Activated CD8-positive, alpha-beta memory T cell treated with anti-CD3 and anti-CD28 coated beads, Interleukin-2, amount 50 U/mL, for 24 hours (primary cell): ENCODE data around the gene OR56A5.

Experiments
- DNase-seq: peaks from one replicate; pipeline ENCODE4 v3.0.0-alpha.2; 2020; ENCODE audit errors: extremely low read depth

OR56A5 gene

DNA sequence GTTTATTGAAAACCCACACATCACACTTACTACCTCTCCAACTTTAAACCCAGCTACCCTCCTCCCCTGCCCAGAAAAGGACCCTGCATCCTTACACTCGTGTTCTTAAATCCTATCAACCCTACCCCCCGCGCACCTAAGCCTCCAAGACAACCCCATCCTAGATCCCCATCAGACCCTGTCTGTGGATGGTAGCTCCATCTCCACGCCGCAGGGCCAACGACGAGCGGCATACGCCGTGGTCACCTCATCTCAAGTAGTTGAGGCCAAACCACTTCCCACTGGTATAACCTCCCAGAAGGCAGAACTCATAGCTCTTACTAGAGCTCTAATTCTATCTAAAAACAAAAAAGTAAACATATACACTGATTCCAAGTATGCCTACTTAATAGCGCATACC lies 35.6 kb downstream of the OR56A5 start:
- no peak for DNase-seq

DNA sequence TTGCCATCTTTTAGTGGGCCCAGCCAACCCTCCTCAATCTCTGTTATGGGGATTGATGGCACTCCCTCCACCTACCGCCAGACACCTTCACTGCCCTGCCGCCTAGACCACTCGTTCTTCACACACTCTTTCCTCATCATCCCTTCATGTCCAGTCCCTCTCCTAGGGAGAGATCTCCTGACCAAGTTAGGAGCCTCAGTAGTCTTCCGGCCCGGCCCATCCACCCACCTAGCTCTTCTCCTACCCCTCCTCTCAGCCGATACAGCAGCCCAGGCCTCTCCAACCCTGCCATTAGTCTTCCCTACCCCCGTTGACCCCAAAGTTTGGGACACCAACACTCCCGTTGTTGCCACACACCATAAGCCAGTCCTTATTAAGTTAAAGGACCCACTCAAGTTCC lies 37.2 kb downstream of the OR56A5 start:
- no peak for DNase-seq

DNA sequence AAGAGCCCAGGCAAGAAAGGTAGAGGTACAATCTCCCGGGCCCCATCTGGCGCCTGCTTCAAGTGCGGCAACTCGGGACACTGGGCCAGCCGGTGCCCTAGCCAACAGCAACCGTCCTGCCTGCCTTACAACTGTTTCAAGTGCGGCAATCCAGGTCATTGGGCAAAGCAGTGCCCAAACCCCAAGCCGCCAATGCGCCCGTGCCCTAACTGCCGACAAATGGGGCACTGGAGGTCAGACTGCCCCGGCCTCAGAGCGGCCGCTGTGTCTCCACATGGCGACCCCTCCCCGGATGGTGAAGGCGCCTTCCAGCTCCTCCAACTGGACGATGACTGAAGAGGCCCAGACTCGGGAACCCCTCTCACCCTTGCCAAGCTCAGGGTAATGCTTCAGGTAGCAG lies 37.7 kb downstream of the OR56A5 start:
- no peak for DNase-seq

GRCh38 chr11:5929571-5930368 lies 38.5 kb downstream of the OR56A5 start:
- DNase-seq: no peak

GRCh38 chr11:5928811-5929210 lies 39.5 kb downstream of the OR56A5 start:
- no peak for DNase-seq

GRCh38 chr11:5928271-5928670 lies 40.0 kb downstream of the OR56A5 start:
- DNase-seq: no peak

DNA sequence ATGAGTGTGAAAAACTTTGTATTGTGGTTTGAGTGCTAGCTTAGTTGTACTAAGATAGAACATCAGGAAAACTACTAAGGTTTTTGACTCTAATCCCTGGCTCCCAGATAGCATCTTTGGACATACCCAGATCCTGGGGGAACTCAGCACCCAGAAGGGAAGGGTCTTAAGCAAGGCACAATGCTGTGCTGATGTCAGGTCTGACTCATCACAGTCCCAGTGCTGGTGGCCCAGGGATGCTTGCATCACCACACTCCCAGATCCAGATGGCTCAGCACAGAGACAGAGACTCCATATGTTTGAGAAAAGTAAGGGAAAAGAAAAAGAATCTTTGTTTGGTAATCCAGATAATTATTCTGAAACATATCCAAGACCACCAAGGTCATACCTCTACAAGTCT lies 44.5 kb downstream of the OR56A5 start:
- DNase-seq: no peak

DNA sequence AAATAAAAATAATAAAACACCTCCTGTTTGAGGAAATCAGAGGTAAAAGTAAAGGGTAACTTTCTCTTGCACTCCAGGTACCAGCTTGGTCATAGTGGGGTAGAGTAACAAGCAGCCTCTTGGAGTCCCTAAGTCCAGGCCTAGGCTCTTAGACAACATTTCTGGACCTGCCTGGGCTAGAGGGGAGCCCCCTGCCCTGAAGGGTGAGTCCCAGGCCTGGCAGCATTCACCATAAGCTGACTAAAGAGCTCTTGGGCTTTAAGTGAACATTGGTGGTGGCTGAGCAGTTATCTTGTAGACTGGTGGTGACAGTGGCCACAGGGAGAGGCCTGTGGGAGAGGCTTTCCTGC lies 44.9 kb downstream of the OR56A5 start:
- DNase-seq: no peak

- DNase-seq: no peak
Measured at GRCh38 chr11:5922749-5923426, 45.4 kb downstream of the OR56A5 start.
